Peyer's patch (tissue), 4 donors: ENCODE data around the gene SKI. TPM values are rescaled to one million over a fixed set of nuclear protein-coding genes. Genes with fewer than 3 reads are reported as not detected.

ENCODE experiments used
- DNase-seq, 3 donors: peaks; one replicate each; pipeline ENCODE4 v3.0.0-alpha.2; 2017 to 2019
- H3K27ac ChIP-seq, 4 donors: fragments of 200-600 bp; sonication (generic); one replicate each; pipeline ENCODE4 v1.5.1; 2016 to 2019
- H3K27me3 ChIP-seq, 2 donors: fragments of 200-600 bp; sonication (generic); one replicate each; pipeline ENCODE4 v1.5.1; 2019
- H3K36me3 ChIP-seq, 3 donors: fragments of 200-600 bp; sonication (generic); one replicate each; pipeline ENCODE4 v1.5.1; 2016 to 2019
- H3K4me1 ChIP-seq, 4 donors: fragments of 200-600 bp; sonication (generic); one replicate each; pipeline ENCODE4 v1.5.1; 2016 to 2019
- H3K4me3 ChIP-seq, 4 donors: fragments of 200-600 bp; sonication (generic); 1 replicate in 3 of 4; 2 replicates in 1 of 4; pipeline ENCODE4 v1.5.1; 2016 to 2019; ENCODE audit warnings: mild to moderate bottlenecking in 1 of 4
- H3K9me3 ChIP-seq, 4 donors: fragments of 200-600 bp; sonication (generic); one replicate each; pipeline ENCODE4 v1.5.1; 2016 to 2019; ENCODE audit warnings: mild to moderate bottlenecking in 1 of 4
- CTCF ChIP-seq, 6 experiments: fragments of 450-650 bp in 4 of 6; fragments of 200-600 bp in 2 of 6; sonication (generic) in 1 of 6; IDR thresholded peaks; one replicate each; pipeline ENCODE4 v1.5.1; 2017 to 2019; ENCODE audit warnings: antibody characterized with exemption in 6 of 6, mild to moderate bottlenecking in 3 of 6, moderate library complexity in 1 of 6
- POLR2A ChIP-seq, 2 donors: fragments of 450-650 bp; IDR thresholded peaks; one replicate each; pipeline ENCODE4 v1.5.1; 2017; ENCODE audit warnings: antibody characterized with exemption in 2 of 2, mild to moderate bottlenecking in 2 of 2, moderate library complexity in 2 of 2
- total RNA-seq, 4 donors: library from RNA; depleted of rRNA; stranded (reverse); fragments of >200 nt; gene quantifications; one replicate each; pipeline ENCODE4 v1.1.0, GENCODE V29; 2016

The SKI gene
- total RNA-seq, 4 donors from 2014 or later: 20.1 to 41.5 (median 37.1) TPM

DNA sequence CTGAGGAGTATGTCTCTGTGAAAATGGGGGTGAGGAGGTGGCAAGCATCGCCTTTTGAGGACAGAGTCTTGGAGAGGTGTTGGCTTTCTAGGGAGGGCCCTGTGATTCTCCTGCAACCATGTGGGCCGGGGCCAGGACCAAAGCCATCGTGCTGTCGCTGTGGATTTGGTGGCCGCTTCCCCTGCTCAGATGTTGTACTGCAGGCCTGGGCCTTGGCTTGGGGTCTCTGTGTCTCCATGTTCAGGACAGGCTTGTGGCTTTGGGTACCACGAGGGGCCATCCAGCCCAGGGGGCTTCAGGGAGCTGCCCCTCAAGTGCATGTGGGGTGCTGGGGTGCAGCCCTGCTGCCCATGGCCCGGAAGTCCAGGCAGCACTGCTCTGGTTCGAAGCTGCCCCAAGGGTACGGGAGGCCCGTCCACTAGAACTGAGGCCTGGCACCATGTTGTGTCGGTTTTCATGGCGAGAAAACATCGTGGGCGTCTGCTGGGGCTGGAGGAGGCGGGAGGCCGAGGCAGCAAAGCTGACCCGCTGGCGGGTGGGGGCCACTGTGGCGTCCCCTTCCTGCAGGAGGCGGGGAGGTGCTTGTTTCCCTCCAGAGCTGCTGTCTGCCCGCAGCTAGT is 55.4 kb downstream of the SKI start:
- Histone ChIP-seq H3K36me3 (no peaks in the 10 kb centered on the region), H3K27ac (no peak overlapping the region), H3K9me3 (no peaks in the 10 kb centered on the region), H3K4me3 (no peak overlapping the region), H3K27me3 (no peaks in the 10 kb centered on the region), H3K4me1 (peaks cover 0 to 48% (median 0%) of the 10 kb centered on the region in 4 donors)
- no peak for TF ChIP-seq POLR2A (IDR thresholded peaks at IDR 0.05)
- TF ChIP-seq CTCF (IDR thresholded peaks at IDR 0.05): no peak
- DNase-seq: no peak

DNA sequence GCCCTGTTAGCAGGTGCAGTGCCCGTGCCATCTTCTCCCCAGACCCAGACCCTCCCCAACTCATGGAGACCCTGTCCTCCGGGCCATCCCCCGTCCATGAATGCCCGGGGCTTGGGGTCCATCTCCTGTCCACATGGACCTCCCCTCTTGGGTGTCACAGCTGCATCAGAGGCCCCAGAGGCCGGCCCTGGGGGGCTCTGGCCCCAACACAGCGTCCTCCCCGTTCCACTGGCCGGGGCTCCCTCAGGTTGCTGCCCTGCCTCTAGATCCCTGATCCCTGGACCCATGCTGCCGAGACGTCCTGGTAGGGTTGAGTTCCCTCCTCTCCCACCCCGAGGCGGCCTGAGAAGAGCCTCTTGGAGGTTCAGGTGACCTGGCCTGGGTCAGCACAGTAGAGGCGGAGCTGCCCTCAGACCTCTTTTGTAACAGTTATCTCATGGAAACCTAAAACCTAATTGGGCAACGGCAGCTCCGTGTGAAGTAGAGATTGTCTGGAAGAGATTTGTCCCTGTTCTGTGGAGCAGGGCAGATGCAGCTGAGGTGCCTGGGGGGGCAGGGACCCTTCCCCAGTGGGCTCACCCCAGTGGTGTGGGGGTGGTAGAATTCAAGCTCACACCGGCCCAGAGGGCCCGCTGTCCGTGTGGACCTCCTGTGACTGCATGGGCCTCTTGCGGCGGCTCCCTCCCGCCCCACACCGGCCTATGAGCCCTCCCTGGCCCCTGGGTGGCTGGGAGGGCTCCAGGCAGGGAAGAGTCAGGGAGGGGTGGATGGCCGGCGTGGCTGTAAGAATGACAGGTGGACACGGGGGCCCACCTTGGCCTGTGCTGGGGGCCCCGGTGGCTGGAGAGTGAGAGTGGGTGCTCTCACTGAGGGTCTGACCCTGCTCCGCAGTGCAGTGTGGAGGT is 56.1 kb downstream of the SKI start:
- H3K27ac ChIP-seq: no peak overlapping the region
- peaks cover 0 to 48% (median 3%) of the 10 kb centered on the region in 4 donors for H3K4me1 ChIP-seq
- no peaks in the 10 kb centered on the region for H3K36me3 ChIP-seq
- H3K4me3 ChIP-seq: no peak overlapping the region
- H3K27me3 ChIP-seq: no peaks in the 10 kb centered on the region
- no peak for DNase-seq
- H3K9me3 ChIP-seq: no peaks in the 10 kb centered on the region
- TF ChIP-seq CTCF (IDR thresholded peaks at IDR 0.05) (no peak), POLR2A (IDR thresholded peaks at IDR 0.05) (no peak)

DNA sequence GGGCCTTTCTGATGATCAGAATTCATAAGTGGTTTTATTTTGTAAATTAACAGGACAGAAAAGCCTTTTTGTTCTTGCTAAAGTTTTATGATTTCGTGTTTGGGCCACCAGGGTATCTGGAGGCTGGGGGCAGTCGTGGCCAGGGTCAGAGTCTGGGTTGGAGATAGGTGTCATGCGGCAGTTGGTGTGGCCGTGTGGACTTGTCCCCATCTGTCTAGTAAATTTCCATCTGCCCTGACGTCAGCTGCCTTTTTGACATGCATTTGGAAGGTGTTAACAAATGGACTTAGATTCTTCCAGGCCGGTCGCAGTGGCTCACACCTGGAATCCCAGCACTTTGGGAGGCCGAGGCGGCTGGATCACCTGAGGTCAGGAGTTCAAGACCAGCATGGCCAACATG is 56.8 kb downstream of the SKI start:
- Histone ChIP-seq H3K27me3 (no peaks in the 10 kb centered on the region), H3K27ac (no peak overlapping the region), H3K36me3 (no peaks in the 10 kb centered on the region), H3K4me1 (peaks cover 0 to 48% (median 10%) of the 10 kb centered on the region in 4 donors), H3K4me3 (no peak overlapping the region), H3K9me3 (no peaks in the 10 kb centered on the region)
- TF ChIP-seq POLR2A (IDR thresholded peaks at IDR 0.05) (no peak), CTCF (IDR thresholded peaks at IDR 0.05) (no peak)
- DNase-seq: no peak

GRCh38 chr1:2286923-2287322 is 58.8 kb downstream of the SKI start:
- Histone ChIP-seq H3K9me3 (no peaks in the 10 kb centered on the region), H3K36me3 (no peaks in the 10 kb centered on the region), H3K27me3 (no peaks in the 10 kb centered on the region), H3K4me3 (no peak overlapping the region), H3K27ac (no peak overlapping the region), H3K4me1 (peaks cover 3 to 62% (median 21%) of the 10 kb centered on the region in 4 donors)
- TF ChIP-seq CTCF (IDR thresholded peaks at IDR 0.05) (no peak), POLR2A (IDR thresholded peaks at IDR 0.05) (no peak)
- DNase-seq: no peak

DNA sequence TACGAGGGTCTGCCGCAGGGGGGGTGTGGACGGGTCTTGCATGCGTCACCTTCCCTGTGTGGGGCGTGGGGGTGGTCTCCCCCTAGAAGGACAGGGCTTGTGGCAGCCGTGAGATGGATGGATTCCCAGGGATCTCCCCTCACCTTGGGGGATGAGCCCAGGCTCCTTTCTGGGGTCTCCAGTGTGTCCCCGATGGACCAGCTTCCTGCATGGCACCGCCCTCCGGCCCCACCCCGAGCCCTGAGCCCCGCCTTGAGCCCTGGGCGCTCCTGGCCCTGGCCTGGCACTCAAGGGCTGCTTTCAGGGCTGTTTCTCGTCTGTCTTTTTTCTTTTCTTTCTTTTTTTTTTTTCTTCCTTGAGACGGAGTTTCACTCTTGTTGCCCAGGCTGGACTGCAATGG is 59.5 kb downstream of the SKI start:
- Histone ChIP-seq H3K27ac (no peak overlapping the region), H3K36me3 (no peaks in the 10 kb centered on the region), H3K27me3 (no peaks in the 10 kb centered on the region), H3K9me3 (no peaks in the 10 kb centered on the region), H3K4me1 (peaks cover 3 to 69% (median 21%) of the 10 kb centered on the region in 4 donors), H3K4me3 (no peak overlapping the region)
- DNase-seq: no peak
- no peak for TF ChIP-seq CTCF (IDR thresholded peaks at IDR 0.05)
- TF ChIP-seq POLR2A (IDR thresholded peaks at IDR 0.05): no peak
